Measurements from ENCODE around the gene ASS1.
"Not testable (repeated sequence)": the region's sequence is repeated elsewhere in the genome, so short reads cannot be mapped to it uniquely, and the experiment has no call there.

Gene ASS1

GRCh38 chr9:130432796-130433167 lies 12.0 kb upstream of the ASS1 start:
- no peak for DNase-seq (ENCODE audit: low read depth)
- TF ChIP-seq CTCF (IDR thresholded peaks at IDR 0.05; ENCODE audit: control insufficient read depth, insufficient read depth, low read depth, low read length, missing control alignments) = no peak
- H3K4me3 ChIP-seq (ENCODE audit: control insufficient read depth, low read depth, low read length) = no peak overlapping the region; the same call in 1 of the 2 replicates

- no peak for DNase-seq (ENCODE audit: low read depth)
- TF ChIP-seq CTCF (IDR thresholded peaks at IDR 0.05; ENCODE audit: control insufficient read depth, insufficient read depth, low read depth, low read length, missing control alignments) = peak; percentile 35
- peak overlapping the region; percentile 31 for H3K4me3 ChIP-seq (ENCODE audit: control insufficient read depth, low read depth, low read length)
These were observed 11.4 kb upstream of the ASS1 start for GRCh38 chr9:130433168-130433946.

- TF ChIP-seq CTCF (IDR thresholded peaks at IDR 0.05; ENCODE audit: control insufficient read depth, insufficient read depth, low read depth, low read length, missing control alignments) = no peak
- H3K4me3 ChIP-seq (ENCODE audit: control insufficient read depth, low read depth, low read length) = no peak overlapping the region
- no peak for DNase-seq (ENCODE audit: low read depth)
These were observed 10.9 kb upstream of the ASS1 start for GRCh38 chr9:130433947-130434262.

GRCh38 chr9:130434656-130435055 lies 10.1 kb upstream of the ASS1 start:
- DNase-seq (ENCODE audit: low read depth); H3K4me3 ChIP-seq (ENCODE audit: control insufficient read depth, low read depth, low read length): not testable (repeated sequence)

GRCh38 chr9:130437011-130437789 lies 7.6 kb upstream of the ASS1 start:
- no peak for TF ChIP-seq CTCF (IDR thresholded peaks at IDR 0.05; ENCODE audit: control insufficient read depth, insufficient read depth, low read depth, low read length, missing control alignments)
- no peak for DNase-seq (ENCODE audit: low read depth)
- no peak overlapping the region for H3K4me3 ChIP-seq (ENCODE audit: control insufficient read depth, low read depth, low read length)

GRCh38 chr9:130438382-130438981 lies 6.3 kb upstream of the ASS1 start:
- DNase-seq (ENCODE audit: low read depth) = no peak
- TF ChIP-seq CTCF (IDR thresholded peaks at IDR 0.05; ENCODE audit: control insufficient read depth, insufficient read depth, low read depth, low read length, missing control alignments) = no peak

GRCh38 chr9:130441031-130441430 lies 3.7 kb upstream of the ASS1 start:
- no peak for DNase-seq (ENCODE audit: low read depth)
- TF ChIP-seq CTCF (IDR thresholded peaks at IDR 0.05; ENCODE audit: control insufficient read depth, insufficient read depth, low read depth, low read length, missing control alignments) = no peak
- H3K4me3 ChIP-seq (ENCODE audit: control insufficient read depth, low read depth, low read length) = no peak overlapping the region

More at GRCh38 chr9:130438382-130438981, 6.3 kb upstream of the ASS1 start:
- no peak overlapping the region for H3K4me3 ChIP-seq (ENCODE audit: control insufficient read depth, low read depth, low read length)
